Lung (tissue), 12 donors: ENCODE data around the gene CNPY2. TPM values are rescaled to one million over a fixed set of nuclear protein-coding genes. Genes with fewer than 3 reads are reported as not detected.
"Not testable (repeated sequence)": the region's sequence is repeated elsewhere in the genome, so short reads cannot be mapped to it uniquely, and the experiment has no call there.

Source experiments
- ATAC-seq: fragments of 200-7000 bp; cut with Tn5 transposase; one replicate; pipeline ENCODE4 v1.9.1; 2020; ENCODE audit warnings: moderate number of reproducible peaks; ENCODE audit not compliant: insufficient read depth, low FRiP score
- DNase-seq, 3 donors: peaks; one replicate each; pipeline ENCODE4 v3.0.0-alpha.2; 2013 to 2017
- H3K27ac ChIP-seq, 2 donors: one replicate each; pipeline ENCODE4 v1.5.1; 2013; ENCODE audit warnings: mild to moderate bottlenecking in 2 of 2, moderate library complexity in 2 of 2, control low read depth in 1 of 2, inconsistent platforms in 1 of 2, low read depth in 1 of 2, low read length in 1 of 2
- H3K27me3 ChIP-seq, 3 donors: one replicate each; pipeline ENCODE4 v1.5.1; 2013; ENCODE audit warnings: low read length in 2 of 3; ENCODE audit not compliant: control insufficient read depth in 3 of 3, insufficient read depth in 3 of 3
- H3K36me3 ChIP-seq, 4 donors: one replicate each; pipeline ENCODE4 v1.5.1; 2013; ENCODE audit warnings: low read length in 4 of 4, mild to moderate bottlenecking in 1 of 4, moderate library complexity in 1 of 4; ENCODE audit not compliant: control insufficient read depth in 4 of 4, insufficient read depth in 4 of 4
- H3K4me1 ChIP-seq, 5 donors: one replicate each; pipeline ENCODE4 v1.5.1; 2013; ENCODE audit warnings: low read length in 5 of 5, mild to moderate bottlenecking in 2 of 5, moderate library complexity in 1 of 5; ENCODE audit not compliant: control insufficient read depth in 5 of 5, insufficient read depth in 5 of 5
- H3K4me3 ChIP-seq: one replicate; pipeline ENCODE4 v1.5.1; 2013; ENCODE audit warnings: mild to moderate bottlenecking, control low read depth, moderate library complexity
- H3K9ac ChIP-seq, 2 donors: one replicate each; pipeline ENCODE4 v1.5.1; 2013; ENCODE audit warnings: low read length in 2 of 2, control low read depth in 1 of 2; ENCODE audit not compliant: insufficient read depth in 1 of 2
- H3K9me3 ChIP-seq, 4 donors: one replicate each; pipeline ENCODE4 v1.5.1; 2013; ENCODE audit warnings: low read length in 3 of 4, mild to moderate bottlenecking in 1 of 4, moderate library complexity in 1 of 4; ENCODE audit not compliant: control insufficient read depth in 4 of 4, insufficient read depth in 3 of 4
- CTCF ChIP-seq: IDR thresholded peaks from 2 replicates; pipeline ENCODE4 v1.5.1; 2012; ENCODE audit warnings: mild to moderate bottlenecking; ENCODE audit errors: control extremely low read depth, extremely low read depth
- WGBS, 2 donors: extraction: QIAGEN DNeasy Blood & Tissue Kit; methylation state at CpG; one replicate each; pipeline ENCODE4 v1.1.7; 2013; 5-methylcytosine and 5-hydroxymethylcytosine counted together
- polyA plus RNA-seq, 2 donors: library from polyadenylated mRNA; stranded (reverse); fragments of 200-250 nt; gene quantifications; one replicate each; pipeline ENCODE4 v1.2.1, GENCODE V29; 2013
- total RNA-seq, 2 donors: library from RNA; depleted of rRNA in 1 of 2; stranded (reverse); fragments of >200 nt in 1 of 2; gene quantifications; one replicate each; pipeline ENCODE4 v1.2.1, GENCODE V29; 2014 to 2021
- donor health status: control.
- donor health status: control.
- donor health status: Bipolar disorder and iron deficiency.
- donor health status: healthy.
- donor health status: DM: yes; HTN: yes; CAD: no.

The CNPY2 gene
- total and polyA plus RNA-seq, 4 donors: 38.8 to 153 (median 126) TPM

GRCh38 chr12:56351325-56351724 lies 35.5 kb upstream of the CNPY2 start:
- DNase-seq (no peak), ATAC-seq (no peak)
- WGBS, 2 donors: 96 to 100% methylated on average over 2 of the region's 2 CpGs
- Histone ChIP-seq H3K4me3 (no peak overlapping the region), H3K4me1 (no peaks in the 10 kb centered on the region), H3K36me3 (peaks cover 34 to 71% (median 58%) of the 10 kb centered on the region in 4 donors), H3K9ac (no peak overlapping the region), H3K9me3 (no peaks in the 10 kb centered on the region), H3K27me3 (no peaks in the 10 kb centered on the region), H3K27ac (no peak overlapping the region)
- TF ChIP-seq CTCF: no peak

- WGBS, 2 donors: 91 to 98% methylated on average over 2 of the region's 2 CpGs
- Histone ChIP-seq H3K9ac (no peak overlapping the region), H3K36me3 (peaks cover 40 to 71% (median 57%) of the 10 kb centered on the region in 4 donors)
Observed at GRCh38 chr12:56350662-56351061, 34.9 kb upstream of the CNPY2 start.

GRCh38 chr12:56348776-56349175 lies 33.0 kb upstream of the CNPY2 start:
- H3K9me3 ChIP-seq: no peaks in the 10 kb centered on the region
- H3K4me3 ChIP-seq: no peak overlapping the region
- no peak for TF ChIP-seq CTCF
- no peak for DNase-seq
- ATAC-seq: no peak
- no peak overlapping the region for H3K27ac ChIP-seq
- H3K36me3 ChIP-seq: peaks cover 30 to 60% (median 48%) of the 10 kb centered on the region in 4 donors
- H3K9ac ChIP-seq: no peak overlapping the region
- H3K27me3 ChIP-seq: no peaks in the 10 kb centered on the region
- WGBS, 2 donors: 95 to 98% methylated on average over 5 of the region's 5 CpGs
- no peaks in the 10 kb centered on the region for H3K4me1 ChIP-seq

More at GRCh38 chr12:56350662-56351061, 34.9 kb upstream of the CNPY2 start:
- TF ChIP-seq CTCF: no peak
- Histone ChIP-seq H3K4me1 (no peaks in the 10 kb centered on the region), H3K4me3 (no peak overlapping the region), H3K27ac (no peak overlapping the region), H3K9me3 (no peaks in the 10 kb centered on the region), H3K27me3 (no peaks in the 10 kb centered on the region)
- ATAC-seq: no peak
- no peak for DNase-seq

GRCh38 chr12:56347255-56347654 lies 31.5 kb upstream of the CNPY2 start:
- 95 to 97% methylated on average over 9 of the region's 9 CpGs for WGBS, 2 donors
- H3K9me3 ChIP-seq, H3K27ac ChIP-seq, H3K9ac ChIP-seq, ATAC-seq, H3K27me3 ChIP-seq, H3K4me3 ChIP-seq, DNase-seq, H3K4me1 ChIP-seq: not testable (repeated sequence)
- H3K36me3 ChIP-seq: peaks cover 33 to 63% (median 53%) of the 10 kb centered on the region in 4 donors
